HCT116 (cell line): ENCODE measurements around the gene SLC16A1. TPM values are rescaled to one million over a fixed set of nuclear protein-coding genes. Genes with fewer than 3 reads are reported as not detected.

Experiments
- ATAC-seq: fragments of 200-7000 bp; cut with Tn5 transposase; 2 replicates; pipeline ENCODE4 v1.9.1; 2020; ENCODE audit warnings: mild to moderate bottlenecking, moderate library complexity
- BruUV-seq: library from RNA; stranded (reverse); fragments of 400-500 nt; replicated peaks from 2 replicates; lab custom pipeline; 2021; lab: Mats Ljungman, UMichigan
- CTCF ChIA-PET: fragments of 300-600 bp; sonication (Branson Sonifier 250); formaldehyde crosslinking; loops from one replicate; lab custom pipeline; 2021; ENCODE audit warnings: antibody characterized with exemption; lab: Charles Lee
- POLR2A ChIA-PET: fragments of 300-600, 350-600 bp; sonication (Branson Sonifier 250); formaldehyde crosslinking; loops from one replicate; lab custom pipeline; 2021; ENCODE audit warnings: antibody characterized with exemption; lab: Charles Lee
- RAD21 ChIA-PET, 2 experiments: fragments of 300-600 bp; sonication (Branson Sonifier 250); formaldehyde crosslinking; loops; one replicate each; lab custom pipeline; 2023; ENCODE audit warnings: low total read pairs in 2 of 2; ENCODE audit not compliant: uncharacterized antibody in 2 of 2, unreplicated experiment in 2 of 2, low non-redundant PET in 1 of 2; lab: Charles Lee
- DNase-seq: peaks from one replicate; pipeline ENCODE4 v3.0.0-alpha.2; 2010; ENCODE audit warnings: low read depth, low spot score
- H2AFZ ChIP-seq: fragments of 200-600 bp; shearing (Covaris generic), sonication (generic); 2 replicates; pipeline ENCODE4 v1.6.1; 2017; ENCODE audit warnings: low read depth, mixed run types, mixed read lengths, antibody characterized with exemption, low read length; ENCODE audit not compliant: poor library complexity, severe bottlenecking
- H3K27ac ChIP-seq: 2 replicates; pipeline ENCODE4 v1.5.1; 2012; ENCODE audit warnings: low read depth, low read length
- H3K27me3 ChIP-seq: fragments of 200-600 bp; sonication (generic); 2 replicates; pipeline ENCODE4 v1.6.1; 2016; ENCODE audit warnings: mixed run types, low read length, mixed read lengths; ENCODE audit not compliant: insufficient read depth
- H3K36me3 ChIP-seq, 2 experiments: fragments of 200-500 bp in 1 of 2; fragments of 200-600 bp in 1 of 2; sonication (Bioruptor generic) in 1 of 2; sonication (generic) in 1 of 2; 2 replicates each; pipeline versions ENCODE4 v1.5.1 to v1.6.1; 2014 to 2016; ENCODE audit warnings: low read length in 2 of 2, inconsistent platforms in 1 of 2, mixed read lengths in 1 of 2, mixed run types in 1 of 2; ENCODE audit not compliant: insufficient read depth in 2 of 2, control insufficient read depth in 1 of 2
- H3K4me1 ChIP-seq, 2 experiments: fragments of 200-600 bp in 1 of 2; sonication (generic) in 1 of 2; 2 replicates each; pipeline versions ENCODE4 v1.5.1 to v1.6.1; 2012 to 2017; ENCODE audit warnings: low read length in 2 of 2, inconsistent platforms in 1 of 2, mild to moderate bottlenecking in 1 of 2, mixed read lengths in 1 of 2, mixed run types in 1 of 2, moderate library complexity in 1 of 2; ENCODE audit not compliant: insufficient read depth in 2 of 2, control insufficient read depth in 1 of 2
- H3K4me2 ChIP-seq: fragments of 200-600 bp; sonication (generic); 2 replicates; pipeline ENCODE4 v1.6.1; 2017; ENCODE audit warnings: mixed run types, low read length, mixed read lengths
- H3K4me3 ChIP-seq, 2 experiments: fragments of 200-600 bp in 1 of 2; sonication (generic) in 1 of 2; replicated peaks in 1 of 2; 2 replicates each; pipeline ENCODE4 v1.5.1; 2011 to 2016; ENCODE audit warnings: low read length in 2 of 2, control low read depth in 1 of 2, low read depth in 1 of 2, mild to moderate bottlenecking in 1 of 2, mixed read lengths in 1 of 2, mixed run types in 1 of 2
- H3K79me2 ChIP-seq: fragments of 200-600 bp; sonication (generic); 2 replicates; pipeline ENCODE4 v1.6.1; 2017; ENCODE audit warnings: mild to moderate bottlenecking, mixed run types, low read length, moderate library complexity, mixed read lengths; ENCODE audit not compliant: insufficient read depth
- H3K9ac ChIP-seq: fragments of 200-600 bp; sonication (generic); 2 replicates; pipeline ENCODE4 v1.6.1; 2016; ENCODE audit warnings: low read length, mixed read lengths
- H3K9me2 ChIP-seq: fragments of 200-600 bp; sonication (generic), shearing (Covaris generic); 2 replicates; pipeline ENCODE4 v1.6.1; 2017; ENCODE audit warnings: mixed run types, mild to moderate bottlenecking, moderate library complexity; ENCODE audit not compliant: insufficient read depth
- H3K9me3 ChIP-seq, 2 experiments: fragments of 200-500 bp in 1 of 2; fragments of 200-600 bp in 1 of 2; sonication (Bioruptor generic) in 1 of 2; sonication (generic) in 1 of 2; 2 replicates each; pipeline ENCODE4 v1.6.1; 2014 to 2017; ENCODE audit warnings: low read length in 2 of 2, mixed read lengths in 2 of 2, inconsistent platforms in 1 of 2, low read depth in 1 of 2, mild to moderate bottlenecking in 1 of 2, mixed run types in 1 of 2, moderate library complexity in 1 of 2; ENCODE audit not compliant: control insufficient read depth in 1 of 2, insufficient read depth in 1 of 2
- H4K20me1 ChIP-seq: fragments of 200-600 bp; sonication (generic), shearing (Covaris generic); 2 replicates; pipeline ENCODE4 v1.6.1; 2017; ENCODE audit warnings: mixed run types, mild to moderate bottlenecking, moderate library complexity; ENCODE audit not compliant: insufficient read depth
- ATF3 ChIP-seq: IDR thresholded peaks from 2 replicates; pipeline ENCODE4 v1.6.1; 2012
- CEBPB ChIP-seq: IDR thresholded peaks from 2 replicates; pipeline ENCODE4 v1.6.1; 2012; ENCODE audit warnings: low read depth
- CTCF ChIP-seq, 3 experiments: fragments of 200-600 bp in 1 of 3; sonication (generic) in 1 of 3; IDR thresholded peaks in 2 of 3; conservative IDR thresholded peaks in 1 of 3; 2 replicates each; pipeline ENCODE4 v1.5.1; 2012 to 2017; ENCODE audit warnings: low read depth in 2 of 3, low read length in 2 of 3, antibody characterized with exemption in 1 of 3, borderline replicate concordance in 1 of 3, control low read depth in 1 of 3, mild to moderate bottlenecking in 1 of 3, mixed read lengths in 1 of 3, mixed run types in 1 of 3, moderate library complexity in 1 of 3; ENCODE audit not compliant: insufficient read depth in 1 of 3
- EGR1 ChIP-seq: IDR thresholded peaks from 2 replicates; pipeline ENCODE4 v1.6.1; 2012; ENCODE audit warnings: low read depth
- ELF1 ChIP-seq: IDR thresholded peaks from 2 replicates; pipeline ENCODE4 v1.6.1; 2012; ENCODE audit warnings: low read depth, borderline replicate concordance
- FOSL1 ChIP-seq: IDR thresholded peaks from 2 replicates; pipeline ENCODE4 v1.6.1; 2012; ENCODE audit warnings: low read depth
- MAX ChIP-seq: IDR thresholded peaks from 2 replicates; pipeline ENCODE4 v1.6.1; 2012
- POLR2A ChIP-seq: IDR thresholded peaks from 2 replicates; pipeline ENCODE4 v1.7.0; 2011; ENCODE audit warnings: borderline replicate concordance; ENCODE audit not compliant: insufficient read depth, insufficient read length; ENCODE audit errors: extremely low read depth
- SRF ChIP-seq: IDR thresholded peaks from 2 replicates; pipeline ENCODE4 v1.6.1; 2012; ENCODE audit warnings: low read depth
- TCF7L2 ChIP-seq: IDR thresholded peaks from 2 replicates; pipeline ENCODE4 v1.7.0; 2011; ENCODE audit warnings: borderline replicate concordance, inconsistent platforms; ENCODE audit not compliant: insufficient read depth, insufficient read length; ENCODE audit errors: extremely low read depth
- ZBTB33 ChIP-seq: IDR thresholded peaks from 2 replicates; pipeline ENCODE4 v1.6.1; 2011; ENCODE audit warnings: mild to moderate bottlenecking, low read length, moderate library complexity; ENCODE audit not compliant: insufficient replicate concordance; ENCODE audit errors: extremely low read depth
- intact Hi-C: fragments of 100-400 bp; cut with micrococcal nuclease; formaldehyde crosslinking; loops from 2 replicates; pipeline ENCODE4 v1.10.0; 2022
- total RNA-seq: library from RNA; stranded (reverse); gene quantifications from one replicate; pipeline ENCODE4 v1.2.1, GENCODE V29; 2021; ENCODE audit not compliant: unreplicated experiment

Gene SLC16A1
- total RNA-seq, 1 experiment from 2014 or later = 96.7 TPM

- Histone ChIP-seq H3K79me2 (peaks cover 23% of the 10 kb centered on the region; the same call in 1 of the 2 replicates), H3K27ac (no peak overlapping the region), H2AFZ (no peak overlapping the region), H3K27me3 (no peaks in the 10 kb centered on the region), H4K20me1 (peaks cover 8% of the 10 kb centered on the region; the same call in 1 of the 2 replicates), H3K4me2 (no peak overlapping the region), H3K36me3 (peaks cover 10 to 23% of the 10 kb centered on the region in 2 experiments; a peak in 2 of 4 replicates), H3K9me2 (no peaks in the 10 kb centered on the region), H3K9ac (no peak overlapping the region), H3K4me3 (no peak overlapping the region)
- ChIA-PET CTCF (no interaction called here), POLR2A (interaction anchor here (1.3 kb wide), 1 partner anchor 9 kb away, joined by 3 read pairs; no protein-coding TSS in a partner anchor)
- no peak for DNase-seq
- no peak for ATAC-seq
- no TSS peak for BruUV-seq
- TF ChIP-seq ELF1 (no peak), EGR1 (no peak), MAX (no peak), POLR2A (no peak), CEBPB (no peak), ATF3 (no peak), FOSL1 (no peak), ZBTB33 (no peak), TCF7L2 (no peak), SRF (no peak), CTCF (IDR thresholded peaks at IDR 0.05 in 2 of 3, conservative IDR thresholded peaks at IDR 0.05 in 1 of 3; ENCODE audit: borderline replicate concordance in 1 of 3, insufficient read depth in 1 of 3, low read depth in 2 of 3, low read length in 2 of 3) (no peak)
- TF ChIP-seq, all 23 proteins: peak for 0
- RAD21 ChIA-PET = no interaction called here
- H3K4me1 ChIP-seq = peaks cover 0 to 3% of the 10 kb centered on the region in 2 experiments; a peak in 3 of 4 replicates
- H3K9me3 ChIP-seq = no peaks in the 10 kb centered on the region
- intact Hi-C loops = no loop called here
These were observed 44.3 kb downstream of the SLC16A1 start for GRCh38 chr1:112911506-112912220.
